HepG2 (cell line): ENCODE measurements around the gene VRK3. TPM values are rescaled to one million over a fixed set of nuclear protein-coding genes. Genes with fewer than 3 reads are reported as not detected.

ENCODE experiments used
- AKAP8 ChIP-seq: sonication (generic); formaldehyde crosslinking; IDR thresholded peaks from 2 replicates; pipeline ENCODE4 v1.5.1; 2020; ENCODE audit warnings: mild to moderate bottlenecking, missing genetic modification reagents
- EHMT2 ChIP-seq: fragments of 200-600 bp; sonication (generic); IDR thresholded peaks from 2 replicates; pipeline ENCODE4 v1.7.0; 2017; ENCODE audit warnings: antibody characterized with exemption, low read depth, low read length, borderline replicate concordance
- ETV6 ChIP-seq: sonication (generic); formaldehyde crosslinking; conservative IDR thresholded peaks from 2 replicates; pipeline ENCODE4 v1.4.0; 2020; ENCODE audit warnings: missing genetic modification reagents
- FOSL2 ChIP-seq: sonication (generic); formaldehyde crosslinking; IDR thresholded peaks from 2 replicates; pipeline ENCODE4 v1.4.0; 2020; ENCODE audit warnings: missing genetic modification reagents
- HOXD1 ChIP-seq: sonication (generic); formaldehyde crosslinking; IDR thresholded peaks from 2 replicates; pipeline ENCODE4 v1.5.0; 2020; ENCODE audit warnings: missing genetic modification reagents
- PCBP2 ChIP-seq: fragments of 200-400 bp; formaldehyde crosslinking; optimal IDR thresholded peaks from 2 replicates; pipeline ENCODE3; 2018; ENCODE audit warnings: low read length, low read depth; ENCODE audit not compliant: poor library complexity, severe bottlenecking
- SMYD3 ChIP-seq: sonication (generic); formaldehyde crosslinking; IDR thresholded peaks from 2 replicates; pipeline ENCODE4 v1.8.1; 2023; ENCODE audit warnings: mild to moderate bottlenecking, missing genetic modification reagents
- WIZ ChIP-seq: sonication (generic); formaldehyde crosslinking; IDR thresholded peaks from 2 replicates; pipeline ENCODE4 v1.5.1; 2020; ENCODE audit warnings: mild to moderate bottlenecking, missing genetic modification reagents
- ZMYM2 ChIP-seq: sonication (generic); formaldehyde crosslinking; IDR thresholded peaks from 2 replicates; pipeline ENCODE4 v1.8.0; 2022; ENCODE audit warnings: mild to moderate bottlenecking, missing genetic modification reagents
- ZNF142 ChIP-seq: sonication (generic); formaldehyde crosslinking; IDR thresholded peaks from 2 replicates; pipeline ENCODE4 v1.4.0; 2020; ENCODE audit warnings: missing genetic modification reagents
- ZNF577 ChIP-seq: sonication (generic); formaldehyde crosslinking; IDR thresholded peaks from 2 replicates; pipeline ENCODE4 v1.4.0; 2020; ENCODE audit warnings: mild to moderate bottlenecking, low read depth, missing genetic modification reagents, borderline replicate concordance
- ZNF761 ChIP-seq: sonication (generic); formaldehyde crosslinking; conservative IDR thresholded peaks from 2 replicates; pipeline ENCODE4 v1.4.0; 2020; ENCODE audit warnings: mild to moderate bottlenecking, missing genetic modification reagents
- polyA plus RNA-seq, 8 experiments: library from polyadenylated mRNA; depleted of rRNA in 3 of 8; stranded (reverse) in 7 of 8; unstranded in 1 of 8; fragments of >200 nt; fragmentation: Illumina TruSeq in 4 of 8; extraction: Trizol in 4 of 8; gene quantifications; 2 replicates each; pipeline versions ENCODE4 v1.2.1 to v1.2.3, GENCODE V29; 2011 to 2016; ENCODE audit warnings: low read depth in 4 of 8, missing spikeins in 1 of 8, mixed read lengths in 1 of 8; ENCODE audit not compliant: insufficient read depth in 1 of 8
- total RNA-seq, 5 experiments: library from RNA; depleted of rRNA; stranded (reverse); fragments of >200 nt; fragmentation: Illumina TruSeq; extraction: Trizol; gene quantifications; 2 replicates each; pipeline ENCODE4 v1.2.3, GENCODE V29; 2016; ENCODE audit warnings: low read depth in 1 of 5
- TF ChIP-seq, protein P1 (sequence below): sonication (generic); formaldehyde crosslinking; IDR thresholded peaks from 2 replicates; pipeline ENCODE4 v1.5.1; 2020; ENCODE audit warnings: mild to moderate bottlenecking, missing genetic modification reagents, borderline replicate concordance
- TF ChIP-seq, protein P2 (sequence below): sonication (generic); formaldehyde crosslinking; IDR thresholded peaks from 2 replicates; pipeline ENCODE4 v1.4.0; 2020; ENCODE audit warnings: missing genetic modification reagents

The VRK3 gene
- total and polyA plus RNA-seq, 2 of the 13 experiments (the other 11 are each of a cell fraction or from before 2014, with no cell fraction given) = 23.8 to 28.3 TPM

DNA sequence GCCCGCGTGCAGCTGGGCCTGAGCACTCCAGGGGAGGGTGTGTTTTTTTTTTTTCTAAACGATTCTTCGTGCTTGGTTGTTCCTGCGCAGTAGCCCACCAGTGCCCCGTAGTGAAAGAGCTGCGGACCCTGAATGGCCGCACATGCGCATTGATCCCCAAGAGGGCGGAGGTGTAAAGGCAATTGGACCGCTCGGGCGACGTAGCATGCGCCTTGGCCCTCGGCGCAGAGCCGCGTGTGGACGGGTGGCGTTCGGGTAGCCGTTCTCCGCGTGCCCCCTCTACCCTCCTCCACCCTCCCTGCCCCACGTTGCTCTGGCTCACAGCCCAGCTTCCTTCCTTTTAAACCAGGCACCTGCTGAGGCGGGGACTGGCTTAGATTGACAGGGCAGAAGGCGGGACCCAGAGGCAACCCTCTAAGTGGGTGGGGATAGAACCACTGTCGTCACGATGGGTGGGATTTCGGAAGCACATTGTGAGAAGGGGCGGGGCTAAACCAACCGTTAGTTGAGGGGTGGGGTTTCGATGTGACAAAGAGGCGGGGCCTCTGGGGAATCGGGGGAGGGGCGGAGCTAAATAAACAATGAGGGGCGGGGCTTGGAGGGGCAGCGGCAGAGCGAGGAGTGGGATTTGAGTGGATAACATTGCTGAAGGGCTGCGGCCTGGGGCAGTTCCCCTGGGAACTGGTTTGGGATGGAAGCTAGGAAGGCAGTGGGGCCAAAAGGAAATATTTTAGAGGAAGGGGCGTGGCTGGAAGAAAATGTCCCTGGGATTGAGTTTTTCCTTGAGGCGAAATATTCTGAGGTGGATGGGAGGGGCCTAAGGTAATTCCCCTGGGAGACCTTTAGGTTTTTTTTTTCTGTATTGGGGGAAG lies 95.3 kb downstream of the VRK3 start (continued):
- TF ChIP-seq, protein P1, sequence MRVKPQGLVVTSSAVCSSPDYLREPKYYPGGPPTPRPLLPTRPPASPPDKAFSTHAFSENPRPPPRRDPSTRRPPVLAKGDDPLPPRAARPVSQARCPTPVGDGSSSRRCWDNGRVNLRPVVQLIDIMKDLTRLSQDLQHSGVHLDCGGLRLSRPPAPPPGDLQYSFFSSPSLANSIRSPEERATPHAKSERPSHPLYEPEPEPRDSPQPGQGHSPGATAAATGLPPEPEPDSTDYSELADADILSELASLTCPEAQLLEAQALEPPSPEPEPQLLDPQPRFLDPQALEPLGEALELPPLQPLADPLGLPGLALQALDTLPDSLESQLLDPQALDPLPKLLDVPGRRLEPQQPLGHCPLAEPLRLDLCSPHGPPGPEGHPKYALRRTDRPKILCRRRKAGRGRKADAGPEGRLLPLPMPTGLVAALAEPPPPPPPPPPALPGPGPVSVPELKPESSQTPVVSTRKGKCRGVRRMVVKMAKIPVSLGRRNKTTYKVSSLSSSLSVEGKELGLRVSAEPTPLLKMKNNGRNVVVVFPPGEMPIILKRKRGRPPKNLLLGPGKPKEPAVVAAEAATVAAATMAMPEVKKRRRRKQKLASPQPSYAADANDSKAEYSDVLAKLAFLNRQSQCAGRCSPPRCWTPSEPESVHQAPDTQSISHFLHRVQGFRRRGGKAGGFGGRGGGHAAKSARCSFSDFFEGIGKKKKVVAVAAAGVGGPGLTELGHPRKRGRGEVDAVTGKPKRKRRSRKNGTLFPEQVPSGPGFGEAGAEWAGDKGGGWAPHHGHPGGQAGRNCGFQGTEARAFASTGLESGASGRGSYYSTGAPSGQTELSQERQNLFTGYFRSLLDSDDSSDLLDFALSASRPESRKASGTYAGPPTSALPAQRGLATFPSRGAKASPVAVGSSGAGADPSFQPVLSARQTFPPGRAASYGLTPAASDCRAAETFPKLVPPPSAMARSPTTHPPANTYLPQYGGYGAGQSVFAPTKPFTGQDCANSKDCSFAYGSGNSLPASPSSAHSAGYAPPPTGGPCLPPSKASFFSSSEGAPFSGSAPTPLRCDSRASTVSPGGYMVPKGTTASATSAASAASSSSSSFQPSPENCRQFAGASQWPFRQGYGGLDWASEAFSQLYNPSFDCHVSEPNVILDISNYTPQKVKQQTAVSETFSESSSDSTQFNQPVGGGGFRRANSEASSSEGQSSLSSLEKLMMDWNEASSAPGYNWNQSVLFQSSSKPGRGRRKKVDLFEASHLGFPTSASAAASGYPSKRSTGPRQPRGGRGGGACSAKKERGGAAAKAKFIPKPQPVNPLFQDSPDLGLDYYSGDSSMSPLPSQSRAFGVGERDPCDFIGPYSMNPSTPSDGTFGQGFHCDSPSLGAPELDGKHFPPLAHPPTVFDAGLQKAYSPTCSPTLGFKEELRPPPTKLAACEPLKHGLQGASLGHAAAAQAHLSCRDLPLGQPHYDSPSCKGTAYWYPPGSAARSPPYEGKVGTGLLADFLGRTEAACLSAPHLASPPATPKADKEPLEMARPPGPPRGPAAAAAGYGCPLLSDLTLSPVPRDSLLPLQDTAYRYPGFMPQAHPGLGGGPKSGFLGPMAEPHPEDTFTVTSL (CRISPR knock-in tag) = no peak
- TF ChIP-seq SMYD3 (no peak; the same call in 1 of the 2 replicates), ZNF761 (CRISPR knock-in tag) (0 out of 2 replicates have a peak, but pooled peaks have one; percentile 20), PCBP2 (peak; percentile 62), ZNF142 (CRISPR knock-in tag) (peak; percentile 73; the same call in 1 of the 2 replicates), ETV6 (CRISPR knock-in tag) (no peak), ZNF577 (CRISPR knock-in tag) (no peak), WIZ (peak; percentile 54; the same call in 1 of the 2 replicates), HOXD1 (CRISPR knock-in tag) (0 out of 2 replicates have a peak, but pooled peaks have one; percentile 12), AKAP8 (no peak; the same call in 1 of the 2 replicates), EHMT2 (no peak), FOSL2 (CRISPR knock-in tag) (no peak), ZMYM2 (CRISPR knock-in tag) (no peak; the same call in none of the 2 replicates)
- TF ChIP-seq, protein P2, sequence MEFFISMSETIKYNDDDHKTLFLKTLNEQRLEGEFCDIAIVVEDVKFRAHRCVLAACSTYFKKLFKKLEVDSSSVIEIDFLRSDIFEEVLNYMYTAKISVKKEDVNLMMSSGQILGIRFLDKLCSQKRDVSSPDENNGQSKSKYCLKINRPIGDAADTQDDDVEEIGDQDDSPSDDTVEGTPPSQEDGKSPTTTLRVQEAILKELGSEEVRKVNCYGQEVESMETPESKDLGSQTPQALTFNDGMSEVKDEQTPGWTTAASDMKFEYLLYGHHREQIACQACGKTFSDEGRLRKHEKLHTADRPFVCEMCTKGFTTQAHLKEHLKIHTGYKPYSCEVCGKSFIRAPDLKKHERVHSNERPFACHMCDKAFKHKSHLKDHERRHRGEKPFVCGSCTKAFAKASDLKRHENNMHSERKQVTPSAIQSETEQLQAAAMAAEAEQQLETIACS (CRISPR knock-in tag) = no peak; the same call in 1 of the 2 replicates
